ENCODE data around the gene THAP4. TPM values are rescaled to one million over a fixed set of nuclear protein-coding genes. Genes with fewer than 3 reads are reported as not detected.
A peak's percentile ranks its signal among the peaks of the same experiment; 100 is the strongest.

The THAP4 gene
- total and polyA plus RNA-seq, 2 of the 13 experiments (the other 11 are each of a cell fraction or from before 2014, with no cell fraction given), result 59.7 to 75.7 TPM

DNA sequence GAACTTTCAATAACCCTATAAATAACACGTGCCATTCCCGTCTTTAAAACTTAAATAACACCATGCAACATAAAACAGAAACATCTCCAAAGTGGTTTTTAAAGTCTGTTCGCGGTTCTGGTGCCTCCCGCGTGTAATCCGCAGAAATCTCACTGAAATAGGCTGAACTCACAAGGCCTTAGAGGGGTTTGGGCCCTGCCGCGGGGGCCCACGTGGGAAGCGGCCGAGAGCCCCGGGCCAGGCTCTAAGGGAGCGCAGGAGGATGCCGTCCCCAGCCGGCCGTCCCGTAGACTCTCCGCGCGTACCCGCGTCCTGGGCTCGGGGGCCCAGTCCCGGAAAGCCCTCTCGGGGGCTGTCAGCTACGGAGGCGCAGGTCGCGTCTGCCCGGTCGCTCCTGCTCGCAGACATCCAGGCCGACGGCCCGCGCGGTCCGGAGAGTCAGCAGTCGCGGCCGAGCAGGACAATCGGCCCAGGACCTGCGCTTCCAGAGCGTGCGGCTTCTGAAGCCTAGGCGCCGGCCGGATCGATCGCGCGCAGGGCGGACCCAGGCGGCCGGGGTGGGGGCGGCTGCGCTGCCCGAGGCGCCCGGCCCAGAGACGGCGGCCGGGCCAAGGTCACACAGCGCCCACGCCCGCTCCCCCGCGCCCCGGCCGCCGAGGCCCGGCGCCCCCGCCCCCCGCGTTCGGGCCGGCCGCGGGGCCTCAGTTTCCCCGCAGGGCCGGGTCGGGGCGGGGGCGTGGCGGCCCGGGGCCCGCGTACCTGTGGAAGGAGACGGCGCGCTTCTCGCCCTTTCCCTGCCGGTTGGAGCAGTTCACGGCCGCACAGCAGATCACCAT, 558 bp downstream of the THAP4 start (continued):
- TF ChIP-seq, protein P1, sequence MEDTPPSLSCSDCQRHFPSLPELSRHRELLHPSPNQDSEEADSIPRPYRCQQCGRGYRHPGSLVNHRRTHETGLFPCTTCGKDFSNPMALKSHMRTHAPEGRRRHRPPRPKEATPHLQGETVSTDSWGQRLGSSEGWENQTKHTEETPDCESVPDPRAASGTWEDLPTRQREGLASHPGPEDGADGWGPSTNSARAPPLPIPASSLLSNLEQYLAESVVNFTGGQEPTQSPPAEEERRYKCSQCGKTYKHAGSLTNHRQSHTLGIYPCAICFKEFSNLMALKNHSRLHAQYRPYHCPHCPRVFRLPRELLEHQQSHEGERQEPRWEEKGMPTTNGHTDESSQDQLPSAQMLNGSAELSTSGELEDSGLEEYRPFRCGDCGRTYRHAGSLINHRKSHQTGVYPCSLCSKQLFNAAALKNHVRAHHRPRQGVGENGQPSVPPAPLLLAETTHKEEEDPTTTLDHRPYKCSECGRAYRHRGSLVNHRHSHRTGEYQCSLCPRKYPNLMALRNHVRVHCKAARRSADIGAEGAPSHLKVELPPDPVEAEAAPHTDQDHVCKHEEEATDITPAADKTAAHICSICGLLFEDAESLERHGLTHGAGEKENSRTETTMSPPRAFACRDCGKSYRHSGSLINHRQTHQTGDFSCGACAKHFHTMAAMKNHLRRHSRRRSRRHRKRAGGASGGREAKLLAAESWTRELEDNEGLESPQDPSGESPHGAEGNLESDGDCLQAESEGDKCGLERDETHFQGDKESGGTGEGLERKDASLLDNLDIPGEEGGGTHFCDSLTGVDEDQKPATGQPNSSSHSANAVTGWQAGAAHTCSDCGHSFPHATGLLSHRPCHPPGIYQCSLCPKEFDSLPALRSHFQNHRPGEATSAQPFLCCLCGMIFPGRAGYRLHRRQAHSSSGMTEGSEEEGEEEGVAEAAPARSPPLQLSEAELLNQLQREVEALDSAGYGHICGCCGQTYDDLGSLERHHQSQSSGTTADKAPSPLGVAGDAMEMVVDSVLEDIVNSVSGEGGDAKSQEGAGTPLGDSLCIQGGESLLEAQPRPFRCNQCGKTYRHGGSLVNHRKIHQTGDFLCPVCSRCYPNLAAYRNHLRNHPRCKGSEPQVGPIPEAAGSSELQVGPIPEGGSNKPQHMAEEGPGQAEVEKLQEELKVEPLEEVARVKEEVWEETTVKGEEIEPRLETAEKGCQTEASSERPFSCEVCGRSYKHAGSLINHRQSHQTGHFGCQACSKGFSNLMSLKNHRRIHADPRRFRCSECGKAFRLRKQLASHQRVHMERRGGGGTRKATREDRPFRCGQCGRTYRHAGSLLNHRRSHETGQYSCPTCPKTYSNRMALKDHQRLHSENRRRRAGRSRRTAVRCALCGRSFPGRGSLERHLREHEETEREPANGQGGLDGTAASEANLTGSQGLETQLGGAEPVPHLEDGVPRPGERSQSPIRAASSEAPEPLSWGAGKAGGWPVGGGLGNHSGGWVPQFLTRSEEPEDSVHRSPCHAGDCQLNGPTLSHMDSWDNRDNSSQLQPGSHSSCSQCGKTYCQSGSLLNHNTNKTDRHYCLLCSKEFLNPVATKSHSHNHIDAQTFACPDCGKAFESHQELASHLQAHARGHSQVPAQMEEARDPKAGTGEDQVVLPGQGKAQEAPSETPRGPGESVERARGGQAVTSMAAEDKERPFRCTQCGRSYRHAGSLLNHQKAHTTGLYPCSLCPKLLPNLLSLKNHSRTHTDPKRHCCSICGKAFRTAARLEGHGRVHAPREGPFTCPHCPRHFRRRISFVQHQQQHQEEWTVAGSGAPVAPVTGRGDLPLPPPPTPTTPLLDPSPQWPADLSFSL (CRISPR knock-in tag; IDR thresholded peaks at IDR 0.05), result no peak
- TF ChIP-seq MYNN (CRISPR knock-in tag; IDR thresholded peaks at IDR 0.05; ENCODE audit: low read depth), result peak; percentile 35; the same call in 1 of the 2 replicates
- TF ChIP-seq ZNF510 (CRISPR knock-in tag; IDR thresholded peaks at IDR 0.05; ENCODE audit: low read depth), result 0 out of 2 replicates have a peak, but pooled peaks have one; percentile 33
- TF ChIP-seq ZNF326 (CRISPR knock-in tag; IDR thresholded peaks at IDR 0.05; ENCODE audit: borderline replicate concordance), result no peak
- TF ChIP-seq, protein P2, sequence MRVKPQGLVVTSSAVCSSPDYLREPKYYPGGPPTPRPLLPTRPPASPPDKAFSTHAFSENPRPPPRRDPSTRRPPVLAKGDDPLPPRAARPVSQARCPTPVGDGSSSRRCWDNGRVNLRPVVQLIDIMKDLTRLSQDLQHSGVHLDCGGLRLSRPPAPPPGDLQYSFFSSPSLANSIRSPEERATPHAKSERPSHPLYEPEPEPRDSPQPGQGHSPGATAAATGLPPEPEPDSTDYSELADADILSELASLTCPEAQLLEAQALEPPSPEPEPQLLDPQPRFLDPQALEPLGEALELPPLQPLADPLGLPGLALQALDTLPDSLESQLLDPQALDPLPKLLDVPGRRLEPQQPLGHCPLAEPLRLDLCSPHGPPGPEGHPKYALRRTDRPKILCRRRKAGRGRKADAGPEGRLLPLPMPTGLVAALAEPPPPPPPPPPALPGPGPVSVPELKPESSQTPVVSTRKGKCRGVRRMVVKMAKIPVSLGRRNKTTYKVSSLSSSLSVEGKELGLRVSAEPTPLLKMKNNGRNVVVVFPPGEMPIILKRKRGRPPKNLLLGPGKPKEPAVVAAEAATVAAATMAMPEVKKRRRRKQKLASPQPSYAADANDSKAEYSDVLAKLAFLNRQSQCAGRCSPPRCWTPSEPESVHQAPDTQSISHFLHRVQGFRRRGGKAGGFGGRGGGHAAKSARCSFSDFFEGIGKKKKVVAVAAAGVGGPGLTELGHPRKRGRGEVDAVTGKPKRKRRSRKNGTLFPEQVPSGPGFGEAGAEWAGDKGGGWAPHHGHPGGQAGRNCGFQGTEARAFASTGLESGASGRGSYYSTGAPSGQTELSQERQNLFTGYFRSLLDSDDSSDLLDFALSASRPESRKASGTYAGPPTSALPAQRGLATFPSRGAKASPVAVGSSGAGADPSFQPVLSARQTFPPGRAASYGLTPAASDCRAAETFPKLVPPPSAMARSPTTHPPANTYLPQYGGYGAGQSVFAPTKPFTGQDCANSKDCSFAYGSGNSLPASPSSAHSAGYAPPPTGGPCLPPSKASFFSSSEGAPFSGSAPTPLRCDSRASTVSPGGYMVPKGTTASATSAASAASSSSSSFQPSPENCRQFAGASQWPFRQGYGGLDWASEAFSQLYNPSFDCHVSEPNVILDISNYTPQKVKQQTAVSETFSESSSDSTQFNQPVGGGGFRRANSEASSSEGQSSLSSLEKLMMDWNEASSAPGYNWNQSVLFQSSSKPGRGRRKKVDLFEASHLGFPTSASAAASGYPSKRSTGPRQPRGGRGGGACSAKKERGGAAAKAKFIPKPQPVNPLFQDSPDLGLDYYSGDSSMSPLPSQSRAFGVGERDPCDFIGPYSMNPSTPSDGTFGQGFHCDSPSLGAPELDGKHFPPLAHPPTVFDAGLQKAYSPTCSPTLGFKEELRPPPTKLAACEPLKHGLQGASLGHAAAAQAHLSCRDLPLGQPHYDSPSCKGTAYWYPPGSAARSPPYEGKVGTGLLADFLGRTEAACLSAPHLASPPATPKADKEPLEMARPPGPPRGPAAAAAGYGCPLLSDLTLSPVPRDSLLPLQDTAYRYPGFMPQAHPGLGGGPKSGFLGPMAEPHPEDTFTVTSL (CRISPR knock-in tag; IDR thresholded peaks at IDR 0.05; ENCODE audit: borderline replicate concordance), result no peak
- TF ChIP-seq HNF4G (IDR thresholded peaks at IDR 0.05; ENCODE audit: borderline replicate concordance, low read depth, low read length), result no peak
- no peak for TF ChIP-seq HNF4G (CRISPR knock-in tag; IDR thresholded peaks at IDR 0.05; ENCODE audit: borderline replicate concordance, low read depth)
- no peak for TF ChIP-seq TRIM24 (CRISPR knock-in tag; IDR thresholded peaks at IDR 0.05)
- no peak for TF ChIP-seq TEAD2 (CRISPR knock-in tag; IDR thresholded peaks at IDR 0.05)
- TF ChIP-seq HDAC2 (CRISPR knock-in tag; IDR thresholded peaks at IDR 0.05), result peak; percentile 52
- no peak for TF ChIP-seq ZEB1 (IDR thresholded peaks at IDR 0.05; ENCODE audit: insufficient replicate concordance, low read depth)
- TF ChIP-seq EP300 (IDR thresholded peaks at IDR 0.05; ENCODE audit: low read depth in 2 of 2, low read length in 2 of 2), result no peak
- TF ChIP-seq EP300 (CRISPR knock-in tag; IDR thresholded peaks at IDR 0.05; ENCODE audit: borderline replicate concordance), result 0 out of 2 replicates have a peak, but pooled peaks have one; percentile 9
- no peak for TF ChIP-seq ZBTB1 (CRISPR knock-in tag; IDR thresholded peaks at IDR 0.05; ENCODE audit: borderline replicate concordance)
- TF ChIP-seq JUN (CRISPR knock-in tag; IDR thresholded peaks at IDR 0.05), result 0 out of 2 replicates have a peak, but pooled peaks have one; percentile 22
- TF ChIP-seq PRPF4 (IDR thresholded peaks at IDR 0.05; ENCODE audit: low read depth, low read length, poor library complexity, severe bottlenecking), result no peak
- TF ChIP-seq ZMYM2 (CRISPR knock-in tag; IDR thresholded peaks at IDR 0.05), result 0 out of 2 replicates have a peak, but pooled peaks have one; percentile 31
